SHP77 (cell line): ENCODE data around the gene HSPB6.

Source experiments
- DNase-seq, 2 experiments: peaks; one replicate each; lab custom pipeline; 2025; lab: John Stamatoyannopoulos, UW

The HSPB6 gene

GRCh38 chr19:35767288-35768081 lies 10.7 kb upstream of the HSPB6 start:
- DNase-seq, result no peak

GRCh38 chr19:35766571-35767104 lies 9.8 kb upstream of the HSPB6 start:
- DNase-seq, result no peak

GRCh38 chr19:35764432-35765315 lies 7.8 kb upstream of the HSPB6 start:
- no peak for DNase-seq

GRCh38 chr19:35760711-35761349 lies 4.0 kb upstream of the HSPB6 start:
- DNase-seq, result no peak

- DNase-seq, result no peak
Observed at GRCh38 chr19:35759697-35760096, 2.9 kb upstream of the HSPB6 start.

GRCh38 chr19:35757749-35758608 lies 1.1 kb upstream of the HSPB6 start, which contains the start of gene PROSER3:
Gene PROSER3, plus strand, starts transcription at chr19:35758176. Its CDS starts 40 bp downstream, at chr19:35758216.
- peak; percentile 98 for DNase-seq

GRCh38 chr19:35757231-35757748 lies 461 bp upstream of the HSPB6 start:
- peak; percentile 16 to 74 for DNase-seq

GRCh38 chr19:35755550-35756376 lies 1.1 kb downstream of the HSPB6 start:
- DNase-seq, result no peak

- no peak for DNase-seq
Observed at GRCh38 chr19:35755131-35755549, 1.7 kb downstream of the HSPB6 start.

GRCh38 chr19:35754370-35755130 lies 2.3 kb downstream of the HSPB6 start:
- DNase-seq, result no peak

GRCh38 chr19:35753634-35754369 lies 3.0 kb downstream of the HSPB6 start:
- no peak for DNase-seq

GRCh38 chr19:35752746-35753350 lies 4.0 kb downstream of the HSPB6 start:
- DNase-seq, result no peak

- no peak for DNase-seq
Observed at GRCh38 chr19:35751839-35752745, 4.7 kb downstream of the HSPB6 start.

- DNase-seq, result no peak
Observed at GRCh38 chr19:35750167-35750566, 6.7 kb downstream of the HSPB6 start.

GRCh38 chr19:35748106-35749020 lies 8.5 kb downstream of the HSPB6 start, which contains the start of gene LIN37:
Gene LIN37, plus strand, starts transcription at chr19:35748576. Its CDS starts 149 bp downstream, at chr19:35748725.
- DNase-seq, result peak; percentile 99

GRCh38 chr19:35746531-35746930 lies 10.3 kb downstream of the HSPB6 start:
- DNase-seq, result no peak
